Measurements from ENCODE around the gene TRMT11.
"Not testable (repeated sequence)": the region's sequence is repeated elsewhere in the genome, so short reads cannot be mapped to it uniquely, and the experiment has no call there.

Gene TRMT11

DNA sequence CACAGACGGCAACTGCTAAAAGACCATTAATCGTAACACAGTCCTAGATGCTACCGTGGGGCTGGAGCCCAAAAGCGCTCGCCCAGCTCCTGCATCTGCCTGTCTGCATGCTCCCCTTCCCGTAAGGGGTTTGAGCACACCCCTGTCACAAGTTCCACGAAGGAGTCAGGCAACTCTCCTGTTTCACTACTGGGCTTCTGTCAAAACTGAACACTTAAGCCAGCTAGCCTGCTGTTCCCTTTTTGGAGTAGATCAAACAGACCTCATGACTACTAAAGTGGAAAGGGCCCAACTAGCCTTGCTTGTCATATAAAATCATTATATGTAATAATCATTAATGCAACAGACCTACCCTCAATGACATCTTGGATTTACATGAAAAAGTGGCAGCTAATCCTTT is 61.3 kb downstream of the TRMT11 start:
- no peak for DNase-seq (ENCODE audit: low read depth)

DNA sequence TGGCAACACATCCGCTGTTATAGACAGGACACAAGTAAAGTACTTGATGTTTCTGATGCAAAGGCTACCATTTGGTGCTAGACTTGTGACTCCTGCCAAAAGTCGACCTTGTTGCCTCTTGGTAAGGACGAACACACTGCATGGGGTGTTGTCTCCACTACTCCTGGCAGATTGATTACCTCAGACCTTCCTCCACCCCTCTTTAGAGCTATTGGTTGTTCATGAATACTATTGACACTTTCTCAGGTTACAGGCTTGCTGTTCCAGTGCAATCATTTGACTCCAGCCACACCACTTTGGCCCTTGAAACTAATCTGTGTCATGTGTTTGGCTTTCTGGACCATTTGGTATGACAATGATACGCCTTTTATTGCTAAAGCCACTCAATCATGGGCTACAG is 62.3 kb downstream of the TRMT11 start:
- no peak for DNase-seq (ENCODE audit: low read depth)

GRCh38 chr6:126050795-126051194 is 64.5 kb downstream of the TRMT11 start:
- no peak for DNase-seq (ENCODE audit: low read depth)

DNA sequence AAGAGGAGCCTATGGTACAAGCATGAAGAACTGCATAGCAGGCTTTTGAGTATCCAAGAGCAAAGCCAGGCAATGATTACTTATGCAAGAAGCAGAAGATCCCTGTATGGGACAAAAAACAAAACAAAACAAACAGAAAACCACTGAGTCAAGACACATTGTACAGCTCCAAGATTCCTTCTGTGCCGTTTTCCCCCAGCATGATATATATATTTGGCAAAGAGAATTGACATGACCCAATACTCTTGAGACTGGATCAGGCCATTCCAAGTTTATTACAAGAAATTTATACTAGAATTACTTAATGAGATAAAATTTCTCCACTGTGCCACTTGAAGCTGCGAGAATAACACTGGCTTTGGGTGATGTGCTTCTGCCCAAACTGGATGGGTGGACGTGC is 65.5 kb downstream of the TRMT11 start:
- no peak for DNase-seq (ENCODE audit: low read depth)

- DNase-seq (ENCODE audit: low read depth): no peak
These were observed 66.1 kb downstream of the TRMT11 start for GRCh38 chr6:126052485-126052884.

DNA sequence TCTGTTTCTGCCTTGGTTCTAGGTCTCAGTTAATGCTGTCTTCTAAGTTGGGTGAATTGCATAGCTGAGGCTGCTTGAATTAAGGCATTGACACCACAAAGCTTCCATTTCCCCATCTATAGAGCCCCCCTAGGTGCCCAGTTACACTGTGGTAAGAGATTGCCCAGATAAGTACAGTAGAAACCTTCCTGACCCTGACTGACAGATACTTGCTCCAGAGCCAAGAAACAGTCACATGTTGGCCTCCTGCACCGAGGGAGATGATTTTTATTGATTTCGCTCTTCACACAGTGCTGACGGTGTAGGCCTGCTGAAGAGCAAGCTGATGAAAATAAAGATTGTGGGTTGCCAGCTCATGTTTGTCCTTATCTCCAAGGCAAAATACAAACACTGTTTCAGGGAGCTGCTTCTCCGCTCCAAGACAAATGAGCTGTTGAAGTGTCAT is 67.9 kb downstream of the TRMT11 start:
- DNase-seq (ENCODE audit: low read depth): no peak

GRCh38 chr6:126054802-126055201 is 68.5 kb downstream of the TRMT11 start:
- no peak for DNase-seq (ENCODE audit: low read depth)

- DNase-seq (ENCODE audit: low read depth): no peak
These were observed 69.1 kb downstream of the TRMT11 start for GRCh38 chr6:126055449-126055848.

DNA sequence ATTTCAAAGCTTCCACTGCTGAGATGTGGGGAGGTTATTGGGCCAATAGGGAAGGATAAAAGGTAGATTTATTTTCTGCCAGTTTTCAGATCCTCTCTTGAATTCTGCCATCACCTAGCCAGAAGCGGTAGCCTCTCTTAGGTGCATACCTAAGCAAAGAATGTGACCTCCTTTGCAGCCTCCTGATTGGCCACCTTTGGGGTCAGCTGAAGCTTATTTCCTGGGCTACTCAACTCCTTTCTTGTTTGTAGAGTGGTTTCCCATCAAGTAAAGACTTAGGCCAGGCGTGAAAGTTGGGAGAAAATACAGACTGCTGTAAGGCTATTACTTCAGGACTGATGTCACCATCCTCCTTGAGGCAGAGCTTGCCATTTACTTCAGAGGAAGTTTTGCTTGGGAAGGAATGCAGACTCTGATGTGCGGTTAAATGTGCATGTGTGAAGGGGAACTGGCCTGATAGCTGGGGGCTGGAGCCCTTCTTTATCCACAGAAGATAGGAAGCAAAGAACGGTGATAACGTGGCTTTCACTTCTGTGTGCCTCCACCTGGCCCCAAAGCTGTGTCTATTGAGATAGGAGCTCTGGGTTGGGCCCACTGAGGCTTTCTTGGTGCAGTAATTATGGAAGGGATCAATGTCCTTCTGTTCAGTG is 70.1 kb downstream of the TRMT11 start:
- no peak for DNase-seq (ENCODE audit: low read depth)

DNA sequence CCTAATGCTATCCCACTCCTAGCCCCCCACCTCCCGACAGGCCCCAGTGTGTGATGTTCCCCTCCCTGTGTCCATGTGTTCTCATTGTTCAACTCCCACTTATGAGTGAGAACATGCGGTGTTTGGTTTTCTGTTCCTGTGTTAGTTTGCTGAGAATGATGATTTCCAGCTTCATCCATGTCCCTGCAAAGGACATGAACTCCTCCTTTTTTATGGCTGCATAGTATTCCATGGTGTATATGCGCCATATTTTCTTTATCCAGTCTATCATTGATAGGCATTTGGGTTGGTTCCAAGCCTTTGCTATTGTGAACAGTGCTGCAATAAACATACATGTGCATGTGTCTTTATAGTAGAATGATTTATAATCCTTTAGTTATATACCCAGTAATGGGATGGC is 71.7 kb downstream of the TRMT11 start:
- DNase-seq (ENCODE audit: low read depth): not testable (repeated sequence)

- no peak for DNase-seq (ENCODE audit: low read depth)
These were observed 74.1 kb downstream of the TRMT11 start for GRCh38 chr6:126060400-126060799.

- DNase-seq (ENCODE audit: low read depth): no peak
These were observed 77.3 kb downstream of the TRMT11 start for GRCh38 chr6:126063512-126064146.

DNA sequence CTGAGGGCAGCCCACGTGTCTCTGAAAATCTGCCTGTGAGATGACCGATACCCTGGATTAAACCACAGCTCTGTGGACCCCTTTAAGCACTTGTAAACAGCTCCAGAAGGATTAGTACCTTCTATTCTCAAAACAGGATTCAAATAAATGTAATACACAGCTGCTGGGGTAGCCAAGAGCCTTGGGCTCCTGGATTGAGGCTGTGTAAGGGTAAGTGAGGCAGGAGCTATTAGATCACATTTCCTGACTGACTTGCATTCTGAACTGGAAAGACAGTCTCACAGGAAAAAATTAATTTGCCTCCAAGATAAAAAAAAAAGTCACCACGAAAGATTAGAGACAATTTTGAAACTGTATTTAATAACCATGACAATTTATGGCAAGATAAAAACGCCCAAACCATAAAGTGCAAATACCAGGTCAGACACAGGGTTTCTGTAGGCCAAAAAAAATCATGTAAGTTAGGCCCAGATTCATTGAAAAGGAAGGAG is 78.0 kb downstream of the TRMT11 start:
- no peak for DNase-seq (ENCODE audit: low read depth)

DNA sequence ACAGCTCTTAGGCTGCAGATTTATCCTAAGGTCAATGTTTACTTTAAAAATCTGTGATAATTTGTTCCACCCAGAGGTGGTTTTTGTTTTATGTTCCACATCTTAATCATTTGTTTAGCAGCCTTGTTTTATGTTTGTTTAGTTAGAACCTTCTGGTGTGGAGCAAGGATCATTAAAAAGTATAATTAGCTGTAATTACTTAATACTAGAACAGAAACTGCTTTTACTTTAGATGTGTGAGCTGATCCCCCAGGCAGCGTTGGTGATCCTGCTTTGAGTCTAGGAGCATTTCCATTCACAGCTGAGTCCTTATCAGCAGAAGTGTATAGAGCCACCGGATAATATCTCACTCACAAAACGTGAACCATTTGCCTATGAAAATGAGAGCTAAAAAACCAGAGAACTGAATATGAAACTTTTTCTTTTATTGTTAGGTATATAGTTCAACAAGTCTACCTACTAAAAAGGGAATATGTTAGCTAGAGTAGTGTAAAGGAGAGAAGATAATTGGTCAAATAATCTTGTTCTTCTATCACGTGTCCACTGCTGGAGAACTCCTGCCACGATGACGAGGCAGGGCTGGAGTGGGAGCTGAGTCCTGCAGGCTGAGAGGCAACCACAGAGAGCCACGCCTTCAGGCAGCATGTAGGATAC is 78.5 kb downstream of the TRMT11 start:
- DNase-seq (ENCODE audit: low read depth): no peak

DNA sequence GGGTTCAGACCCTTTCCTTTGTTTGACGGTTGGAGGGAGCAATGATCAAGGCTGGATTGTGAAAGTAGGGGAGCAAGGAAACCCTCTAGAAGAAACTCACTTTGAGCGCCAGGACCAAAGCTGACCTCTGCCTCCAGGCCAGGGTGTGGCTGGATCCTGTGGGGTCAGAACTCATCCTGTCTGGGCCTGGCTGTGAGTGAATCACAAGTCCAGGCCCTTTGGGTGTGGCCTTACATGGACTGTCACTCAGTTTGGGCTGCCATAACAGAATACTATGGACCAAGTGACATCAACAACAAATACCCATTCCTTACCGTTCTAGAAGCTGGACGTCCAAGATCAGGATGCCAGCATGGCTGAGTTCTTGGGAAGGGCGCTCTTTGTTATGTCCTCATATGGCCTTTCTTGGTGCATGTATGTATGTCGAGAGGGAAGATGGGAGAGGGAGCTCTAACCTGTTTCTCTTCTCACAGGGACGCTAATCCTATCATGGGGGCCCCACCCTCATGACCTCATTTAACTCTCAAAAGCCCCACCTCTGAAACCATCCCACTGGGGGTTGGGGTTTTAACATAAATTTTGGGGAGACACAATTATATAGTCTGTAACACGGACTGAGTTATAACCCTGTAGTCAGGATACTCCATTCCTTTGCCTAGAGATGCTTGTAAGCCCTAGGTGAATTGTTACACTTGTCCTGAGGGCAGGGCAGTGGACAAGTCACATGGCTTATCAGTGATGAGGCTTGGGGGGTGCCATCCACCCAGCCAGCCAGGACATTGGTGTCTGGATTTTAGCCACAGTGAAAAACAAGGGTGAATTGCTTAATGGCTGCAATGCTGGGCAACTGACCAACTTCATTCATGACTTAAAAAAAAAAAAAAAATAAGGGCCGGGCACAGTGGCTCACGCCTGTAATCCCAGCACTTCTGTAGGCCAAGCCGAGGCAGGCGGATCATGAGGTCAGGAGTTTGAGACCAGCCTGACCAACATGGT is 80.0 kb downstream of the TRMT11 start:
- DNase-seq (ENCODE audit: low read depth): no peak

- no peak for DNase-seq (ENCODE audit: low read depth)
These were observed 80.7 kb downstream of the TRMT11 start for GRCh38 chr6:126067073-126067472.

DNA sequence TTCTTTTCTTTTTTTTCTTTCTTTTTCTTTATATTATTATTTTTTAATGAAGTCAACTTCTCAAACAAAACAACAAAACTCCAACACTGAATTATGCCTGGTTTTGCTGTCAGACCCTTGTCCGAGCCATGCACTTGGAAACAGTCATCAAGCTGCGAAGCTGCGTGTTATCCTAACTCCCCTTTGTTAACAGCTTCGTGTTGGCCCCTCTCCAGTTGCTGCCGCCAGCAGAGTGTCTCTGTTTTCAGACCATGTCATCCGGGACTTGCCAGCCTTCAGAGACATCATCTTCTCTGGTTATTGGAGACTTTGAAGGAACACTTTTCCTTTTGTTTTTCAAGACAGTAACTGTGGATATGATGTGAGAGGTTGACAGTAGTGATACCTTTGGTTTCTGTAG is 83.1 kb downstream of the TRMT11 start:
- no peak for DNase-seq (ENCODE audit: low read depth)

DNA sequence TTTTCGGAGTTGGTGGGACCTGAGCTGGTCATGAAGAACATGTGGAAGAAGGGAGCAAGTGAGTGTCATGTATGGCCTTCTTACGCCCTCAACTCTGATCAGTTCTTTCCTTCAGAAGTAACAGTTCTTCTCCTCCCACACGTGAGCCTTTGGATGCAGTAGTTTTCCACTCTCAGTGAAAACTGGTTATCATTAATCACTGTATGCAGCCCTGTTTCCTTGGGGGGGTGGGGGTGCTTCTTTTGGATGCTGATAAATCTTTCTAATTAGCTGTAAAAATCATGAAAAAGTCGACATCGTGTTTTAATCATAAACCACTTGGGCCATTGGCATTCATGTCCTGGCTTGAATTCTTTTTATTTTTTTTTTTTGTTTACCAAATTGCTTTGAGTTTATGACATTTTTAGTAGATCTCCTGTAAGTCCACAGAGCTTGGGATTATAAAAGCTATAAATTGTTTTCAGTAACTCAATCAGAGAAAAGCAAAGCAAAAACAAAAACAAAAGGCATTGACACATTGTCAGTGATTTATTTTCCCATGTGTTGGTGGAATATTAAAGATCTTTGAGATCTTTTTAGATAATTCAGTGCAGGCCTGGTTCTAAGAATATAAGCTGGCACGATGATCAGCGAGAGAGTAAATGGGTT is 84.8 kb downstream of the TRMT11 start:
- DNase-seq (ENCODE audit: low read depth): no peak

DNA sequence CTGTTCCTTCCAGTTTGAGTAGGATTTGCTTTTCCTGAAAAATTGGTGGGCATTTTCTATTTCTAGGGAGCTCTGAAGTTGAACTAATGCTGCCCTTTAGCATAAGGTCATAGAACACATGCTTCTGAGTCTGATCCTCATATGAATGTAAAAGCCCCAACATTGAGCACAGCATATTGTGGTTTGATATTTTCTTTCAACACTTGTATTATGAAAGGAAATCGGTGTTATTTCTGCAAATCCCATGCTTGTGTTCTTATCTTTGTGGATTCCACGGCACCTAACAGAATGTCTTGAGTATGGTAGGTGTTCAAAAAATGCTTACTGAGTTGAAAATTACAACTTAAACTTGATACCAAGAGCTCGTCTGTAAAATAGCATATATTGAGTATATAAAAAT is 85.8 kb downstream of the TRMT11 start:
- no peak for DNase-seq (ENCODE audit: low read depth)

- DNase-seq (ENCODE audit: low read depth): no peak
These were observed 86.5 kb downstream of the TRMT11 start for GRCh38 chr6:126072834-126073233.

DNA sequence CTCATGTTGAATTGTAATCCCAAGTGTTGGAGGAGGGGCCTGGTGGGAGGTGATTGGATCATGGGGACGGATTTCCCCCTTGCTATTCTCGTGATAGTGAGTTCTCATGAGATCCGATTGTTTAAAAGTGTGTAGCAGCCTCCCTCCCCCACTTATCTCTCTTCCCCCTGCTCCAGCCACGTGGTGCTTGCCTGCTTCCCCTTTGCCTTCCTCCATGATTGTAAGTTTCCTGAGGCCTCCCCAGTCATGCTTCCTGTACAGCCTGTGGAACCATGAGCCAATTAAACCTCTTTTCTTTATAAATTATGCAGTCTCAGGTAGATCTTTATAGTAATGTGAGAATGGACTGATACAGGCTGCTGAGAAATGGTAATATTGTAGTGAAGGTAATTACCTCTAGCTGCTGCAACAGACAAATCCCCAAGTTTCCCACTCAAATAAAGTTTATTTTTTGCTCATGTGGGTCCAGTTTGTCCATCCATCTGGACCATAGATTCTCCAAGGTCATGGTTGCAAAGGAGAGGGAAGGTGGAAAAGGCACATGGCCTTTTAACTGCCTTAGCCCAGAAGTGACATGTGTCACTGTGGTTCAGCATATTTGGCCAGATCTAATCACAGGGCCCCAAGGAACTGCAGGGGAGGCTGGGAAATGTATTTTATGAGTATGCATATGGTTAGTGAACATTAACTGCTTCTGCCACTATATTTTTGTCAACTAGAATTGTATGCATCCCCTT is 89.2 kb downstream of the TRMT11 start:
- no peak for DNase-seq (ENCODE audit: low read depth)

Measured in stimulated activated CD8-positive, alpha-beta memory T cell treated with anti-CD3 and anti-CD28 coated beads, Interleukin-15, amount 100 ng/mL, for 1 hour (primary cell).